Mesenteric fat pad (tissue), 1 donor: ENCODE data around the gene UBR3. TPM values are rescaled to one million over a fixed set of nuclear protein-coding genes. Genes with fewer than 3 reads are reported as not detected.
"Not testable (repeated sequence)": the region's sequence is repeated elsewhere in the genome, so short reads cannot be mapped to it uniquely, and the experiment has no call there.

ENCODE experiments used
- DNase-seq: peaks from one replicate; pipeline ENCODE4 v3.0.0-alpha.2; 2020; ENCODE audit warnings: low spot score
- total RNA-seq: library from RNA; stranded (reverse); fragmentation: NEBNext Ultra II Directional; extraction: Animal tissue kit (Norgen Biotek cat#: 25700); gene quantifications from one replicate; pipeline ENCODE4 v1.2.1, GENCODE V29; 2021
- donor health status: DM: yes; HTN: yes; CAD: no.

UBR3 gene
- total RNA-seq, 1 donor from 2014 or later: 62.9 TPM

- DNase-seq: no peak
These were observed 40.3 kb downstream of the UBR3 start for GRCh38 chr2:169867579-169867978.

DNA sequence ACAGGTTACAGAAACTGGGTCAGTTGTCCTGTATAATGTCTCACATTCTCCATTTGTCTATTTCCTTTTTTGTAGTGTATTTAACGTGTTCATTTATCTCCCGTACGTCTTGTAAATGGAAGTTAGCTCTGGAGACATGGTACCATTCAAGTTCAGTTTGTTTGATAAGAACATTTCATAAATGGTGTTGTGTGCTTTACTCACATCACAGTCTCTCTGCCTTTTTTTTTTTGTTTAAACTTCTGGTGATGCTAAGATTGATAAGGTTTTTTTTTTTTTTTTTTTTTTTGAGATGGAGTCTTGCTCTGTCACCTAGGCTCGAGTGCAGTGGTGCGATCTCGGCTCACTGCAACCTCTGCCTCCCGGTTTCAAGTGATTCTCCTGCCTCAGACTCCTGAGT lies 41.7 kb downstream of the UBR3 start:
- no peak for DNase-seq

DNA sequence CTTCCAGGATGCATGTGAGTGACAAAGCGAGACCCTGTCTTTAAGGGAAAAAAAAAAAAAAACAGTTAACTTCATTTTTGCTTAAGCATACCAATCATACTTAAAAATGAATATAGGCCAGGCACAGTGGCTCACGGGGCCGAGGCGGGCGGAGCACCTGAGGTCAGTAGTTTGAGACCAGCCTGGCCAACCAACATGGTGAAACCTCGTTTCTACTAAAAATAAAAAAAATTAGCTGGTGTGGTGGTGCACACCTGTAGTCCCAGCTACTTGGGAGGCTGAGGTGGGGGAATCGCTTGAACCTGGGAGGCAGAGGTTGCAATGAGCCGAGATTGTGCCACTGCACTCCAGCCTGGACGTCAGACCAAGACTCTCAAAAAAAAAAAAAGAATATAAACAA lies 44.1 kb downstream of the UBR3 start:
- DNase-seq: not testable (repeated sequence)

- no peak for DNase-seq
These were observed 44.7 kb downstream of the UBR3 start for GRCh38 chr2:169871994-169872393.

- DNase-seq: no peak
These were observed 50.1 kb downstream of the UBR3 start for GRCh38 chr2:169877398-169877797.

DNA sequence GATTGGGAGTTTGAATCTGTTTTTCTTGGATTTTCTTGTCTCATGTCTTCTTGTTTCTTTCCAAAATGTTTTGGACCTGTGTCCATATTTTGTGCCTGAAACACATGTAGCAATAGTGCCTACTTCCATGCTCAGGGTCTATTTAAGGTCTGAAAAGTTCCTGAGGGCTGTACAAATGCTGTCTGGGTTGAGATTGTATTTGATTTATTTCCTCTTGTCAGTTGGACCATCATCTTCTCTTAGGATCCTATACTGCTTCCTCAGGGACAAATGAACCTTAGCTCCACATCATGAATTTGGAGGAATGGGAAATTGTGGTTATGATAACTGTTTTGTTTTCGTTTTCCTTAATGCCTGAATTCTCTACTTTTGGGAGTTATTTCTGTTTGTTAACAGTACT lies 59.9 kb downstream of the UBR3 start:
- DNase-seq: no peak

DNA sequence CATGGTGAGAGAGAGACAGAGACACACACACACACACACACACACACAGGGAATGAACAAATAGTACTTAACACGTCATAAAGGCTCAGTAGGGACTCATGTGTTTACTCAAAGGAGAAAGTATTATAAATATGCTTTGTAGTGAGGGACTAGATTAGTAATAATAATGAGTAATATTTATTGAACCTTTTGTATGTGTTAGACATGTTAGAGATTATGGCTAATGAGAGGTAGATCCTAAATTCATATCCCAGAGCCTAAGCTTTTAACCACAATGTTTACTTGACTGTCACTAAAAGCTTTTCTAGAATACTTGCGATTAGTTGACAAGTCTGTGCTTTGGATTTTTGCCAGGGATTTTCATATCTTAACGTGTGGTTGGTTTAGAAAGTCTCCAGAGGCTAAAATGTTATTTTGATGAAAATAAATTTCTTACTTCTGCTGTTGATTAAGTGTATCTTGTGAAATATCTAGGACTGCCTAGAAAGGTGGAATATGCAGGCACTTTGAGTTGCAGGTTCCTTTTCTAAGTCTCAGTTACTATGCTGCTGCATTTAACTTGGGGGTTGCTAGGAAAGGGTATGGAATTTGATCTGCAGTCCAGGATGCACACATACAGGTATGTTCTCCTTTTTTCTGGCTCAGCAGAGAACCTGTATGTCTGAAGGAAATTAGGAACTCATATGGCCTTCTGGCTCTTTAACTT lies 64.5 kb downstream of the UBR3 start:
- no peak for DNase-seq

- no peak for DNase-seq
These were observed 65.7 kb downstream of the UBR3 start for GRCh38 chr2:169892951-169893350.

DNA sequence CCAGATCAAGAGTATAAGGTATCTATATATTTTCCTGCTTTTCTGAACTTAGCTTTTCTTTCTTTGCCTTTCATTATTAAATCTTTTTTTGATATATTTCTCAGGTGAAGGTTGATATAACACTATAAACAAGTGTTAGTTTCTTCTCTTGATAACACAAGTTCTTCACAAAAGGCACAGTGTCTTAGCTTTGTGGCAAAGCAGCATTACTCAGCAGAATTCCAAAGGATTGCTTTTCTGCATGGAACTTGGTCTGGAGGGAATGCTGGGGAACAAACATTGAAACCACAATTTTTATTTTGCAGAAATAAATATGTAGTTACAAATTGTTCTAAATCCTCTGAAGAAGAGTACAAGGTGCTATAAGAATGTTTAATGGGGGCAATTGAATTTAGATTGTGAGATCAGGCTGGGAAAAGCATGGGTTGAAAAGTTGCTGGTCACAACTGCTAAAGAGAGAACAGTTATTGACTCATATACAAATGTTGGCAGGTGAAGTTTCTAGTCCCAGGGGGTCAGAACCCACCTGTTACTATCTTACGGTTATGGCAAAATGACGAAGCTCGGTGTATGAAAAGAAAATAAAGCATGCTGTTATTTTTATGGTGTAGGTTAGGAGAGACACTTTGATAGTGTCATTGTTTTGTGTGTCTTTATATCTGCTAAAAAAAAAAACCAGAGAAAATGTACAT lies 68.2 kb downstream of the UBR3 start:
- DNase-seq: no peak

DNA sequence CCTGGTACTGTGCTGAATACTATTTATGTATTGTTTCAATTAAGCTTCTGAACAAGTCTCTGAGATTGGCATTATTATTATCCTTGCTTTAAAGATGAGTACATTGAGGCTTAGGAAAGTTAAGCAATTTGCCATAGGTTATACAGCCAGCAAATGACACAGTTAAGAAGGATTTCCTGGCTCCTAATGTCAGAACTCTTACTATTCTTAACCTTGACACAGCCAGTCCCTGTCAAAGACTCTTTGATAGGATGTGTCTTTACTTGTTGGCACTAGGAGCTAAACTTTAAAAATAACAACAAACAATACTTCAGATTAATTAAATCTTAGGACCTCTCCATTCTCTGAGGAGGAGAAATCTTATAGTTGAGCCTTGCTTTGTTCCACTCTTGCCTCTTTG lies 70.6 kb downstream of the UBR3 start:
- no peak for DNase-seq

- DNase-seq: not testable (repeated sequence)
These were observed 72.8 kb downstream of the UBR3 start for GRCh38 chr2:169900103-169900502.

DNA sequence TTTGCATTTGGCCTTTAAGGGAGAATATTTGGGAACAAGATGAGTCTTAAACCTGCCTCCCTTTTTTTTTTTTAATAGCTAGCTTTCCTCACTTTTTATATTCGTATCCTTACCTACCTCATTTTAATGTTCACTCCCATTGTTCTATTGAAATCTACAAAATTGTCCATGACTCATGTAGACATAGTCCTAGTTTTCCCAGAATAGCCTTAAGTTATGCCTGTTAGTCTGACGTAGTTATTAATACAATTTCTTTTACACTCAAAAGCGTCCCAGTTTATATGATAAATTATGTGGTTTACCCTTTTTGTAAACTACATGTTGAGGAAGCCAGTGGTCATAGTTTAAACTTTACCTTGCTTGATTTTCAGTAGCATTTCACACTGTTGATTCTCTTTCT lies 73.4 kb downstream of the UBR3 start:
- DNase-seq: no peak

GRCh38 chr2:169906731-169907130 lies 79.5 kb downstream of the UBR3 start:
- no peak for DNase-seq

DNA sequence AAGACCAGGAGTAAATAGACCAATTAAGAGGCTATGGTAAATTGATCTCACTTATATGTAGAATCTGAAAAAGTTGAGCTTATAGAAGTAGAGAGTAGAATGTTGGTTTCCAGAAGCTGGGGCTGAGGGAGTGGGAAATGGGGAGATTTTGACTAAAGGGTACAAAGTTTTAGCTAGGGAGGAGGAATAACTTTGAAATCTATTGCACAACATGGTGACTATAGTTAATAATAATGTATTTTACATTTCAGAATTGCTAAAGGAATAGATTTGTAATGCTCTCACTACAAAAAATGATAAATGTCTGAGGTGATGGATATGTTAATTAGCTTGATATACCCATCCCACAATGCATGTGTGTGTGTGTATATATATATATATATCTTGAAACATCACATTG lies 82.1 kb downstream of the UBR3 start:
- DNase-seq: no peak

DNA sequence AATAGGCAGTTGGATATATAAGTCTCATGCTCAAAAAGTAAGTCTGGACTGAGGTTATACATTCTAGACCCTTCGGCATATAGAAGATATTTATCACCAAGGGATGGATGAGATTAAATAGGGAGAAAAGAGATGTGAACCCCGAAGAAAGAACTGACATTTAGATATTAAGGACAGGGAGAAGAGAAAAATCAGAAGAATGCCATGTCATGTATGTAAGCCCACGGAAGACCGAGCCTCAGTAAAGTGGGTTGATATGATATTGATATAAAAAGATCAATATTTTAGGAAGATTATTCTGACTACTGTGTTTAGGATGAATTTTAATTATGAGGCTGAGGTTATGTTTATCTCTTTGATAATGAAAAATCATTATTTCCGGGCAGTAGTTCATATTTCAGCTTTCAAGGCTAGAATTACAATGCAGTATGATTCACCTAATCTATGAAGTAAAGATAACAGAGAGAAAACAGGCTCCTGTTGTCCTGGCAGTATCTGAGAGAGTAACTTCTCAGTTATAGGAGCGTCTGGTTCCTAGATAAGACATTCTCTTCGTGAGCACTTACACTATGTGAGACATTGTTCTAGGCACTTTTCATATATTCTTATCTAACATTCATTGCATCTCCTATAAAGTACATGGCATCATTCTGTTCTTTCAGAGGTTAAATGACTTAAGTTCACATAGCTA lies 83.0 kb downstream of the UBR3 start:
- DNase-seq: no peak

DNA sequence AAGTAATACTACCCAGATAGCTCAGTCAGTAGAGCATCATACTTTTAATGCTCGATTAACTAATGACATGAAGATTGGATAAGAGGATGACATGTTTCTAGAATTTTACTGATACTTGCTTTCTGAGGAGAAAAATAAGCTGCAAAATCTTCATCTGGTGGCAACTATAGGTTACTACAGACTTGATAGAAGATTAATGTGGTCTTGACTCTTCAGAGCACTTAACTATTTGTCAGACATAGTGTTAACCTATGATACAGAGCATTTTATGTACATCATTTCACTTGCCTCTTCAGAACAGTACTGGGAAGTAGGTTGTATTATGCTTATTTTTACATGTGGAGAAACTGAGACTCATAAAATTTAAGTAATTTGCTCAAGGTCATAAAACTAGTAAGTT lies 83.9 kb downstream of the UBR3 start:
- DNase-seq: no peak

- DNase-seq: no peak
These were observed 89.4 kb downstream of the UBR3 start for GRCh38 chr2:169916623-169917022.

DNA sequence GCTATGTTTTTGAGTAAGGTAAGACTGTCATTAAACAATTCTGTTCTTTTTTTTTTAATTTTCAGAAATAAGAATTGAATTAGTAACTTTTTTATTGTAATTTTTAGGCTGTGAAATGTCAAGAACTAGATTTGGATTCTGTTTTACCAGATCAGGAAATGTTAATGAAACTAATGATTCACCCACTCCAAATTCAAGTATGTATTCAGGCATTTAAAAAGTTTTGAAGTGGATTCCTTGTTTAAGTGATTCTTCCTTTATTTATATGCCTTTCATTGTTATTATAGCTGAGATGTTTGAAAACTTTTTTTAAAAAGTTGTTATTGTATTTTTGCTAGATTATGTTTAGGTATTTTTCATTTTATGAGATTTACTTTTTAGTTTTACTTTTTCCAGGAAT lies 96.7 kb downstream of the UBR3 start:
- no peak for DNase-seq

DNA sequence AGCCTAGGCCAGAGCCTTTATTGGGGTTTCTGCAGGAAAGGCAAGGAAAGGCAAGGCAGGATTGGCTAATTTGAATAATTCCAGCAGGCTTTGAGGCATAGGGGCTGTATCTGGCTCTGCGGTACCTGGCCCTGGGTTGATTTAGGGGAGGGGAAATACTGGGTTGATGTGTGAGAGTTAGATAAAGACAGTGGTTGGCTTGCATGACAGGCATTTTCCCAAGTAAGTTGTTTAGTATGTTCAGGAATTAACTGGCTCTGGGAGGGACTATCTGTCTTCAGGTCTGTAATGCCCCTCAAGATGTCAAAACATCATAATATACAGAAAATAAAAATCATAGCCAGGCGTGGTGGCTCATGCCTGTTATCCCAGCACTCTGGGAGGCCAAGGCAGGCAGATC lies 98.7 kb downstream of the UBR3 start:
- DNase-seq: no peak

DNA sequence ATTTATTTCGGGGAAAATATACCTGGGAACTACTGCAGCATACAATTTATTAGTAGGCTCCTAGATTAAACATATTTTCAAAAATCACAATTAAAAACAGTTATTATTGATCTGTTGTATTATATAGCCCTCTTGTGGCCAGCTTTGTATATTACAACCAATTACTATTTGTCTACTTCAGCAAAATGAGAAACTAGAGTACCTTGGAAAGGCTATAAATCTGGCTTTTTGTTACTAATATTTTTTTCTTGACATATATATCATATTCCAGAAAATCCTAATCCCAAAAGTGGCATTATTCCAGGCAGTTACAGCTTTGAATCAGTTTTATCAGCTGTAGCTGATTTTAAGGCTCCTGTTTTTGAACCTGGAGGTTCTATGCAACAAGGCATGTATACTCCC lies 101.2 kb downstream of the UBR3 start:
- DNase-seq: no peak

DNA sequence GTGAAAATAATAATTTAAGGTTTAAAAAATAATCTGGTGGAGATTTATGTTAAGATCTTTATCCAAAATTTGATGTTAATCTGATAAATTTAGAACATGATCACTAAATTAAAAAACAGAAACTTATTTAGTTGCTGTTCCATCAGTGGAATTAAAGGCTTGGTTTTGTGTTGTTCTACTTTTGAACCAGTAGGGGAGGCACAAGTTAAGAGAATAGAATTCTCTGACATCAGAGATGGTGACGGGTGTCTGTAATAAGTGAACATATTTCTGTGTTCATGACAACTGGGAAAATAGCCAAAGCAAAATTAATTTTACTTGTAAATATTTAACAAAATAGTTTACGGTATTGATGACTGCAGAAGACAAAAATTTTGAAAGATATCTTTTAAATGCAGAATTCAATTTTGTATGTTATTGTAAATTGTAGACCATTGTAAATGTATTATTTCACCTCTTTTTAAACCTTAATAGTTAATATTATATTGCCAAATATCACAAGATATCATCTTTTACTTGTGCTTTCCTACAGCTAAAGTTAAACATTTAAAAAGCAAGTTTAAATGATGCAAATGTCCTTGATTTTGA lies 106.0 kb downstream of the UBR3 start:
- DNase-seq: no peak

DNA sequence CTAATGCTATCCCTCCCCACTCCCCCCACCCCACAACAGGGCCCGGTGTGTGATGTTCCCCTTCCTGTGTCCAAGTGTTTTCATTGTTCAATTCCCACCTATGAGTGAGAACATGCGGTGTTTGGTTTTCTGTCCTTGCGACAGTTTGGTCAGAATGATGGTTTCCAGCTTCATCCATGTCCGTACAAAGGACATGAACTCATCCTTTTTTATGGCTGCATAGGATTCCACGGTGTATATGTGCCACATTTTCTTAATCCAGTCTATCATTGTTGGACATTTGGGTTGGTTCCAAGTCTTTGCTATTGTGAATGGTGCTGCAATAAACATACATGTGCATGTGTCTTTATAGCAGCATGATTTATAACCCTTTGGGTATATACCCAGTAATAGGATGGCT lies 109.4 kb downstream of the UBR3 start:
- DNase-seq: not testable (repeated sequence)
